IMR-90 (cell line): ENCODE measurements around the gene ARRDC5. TPM values are rescaled to one million over a fixed set of nuclear protein-coding genes. Genes with fewer than 3 reads are reported as not detected.

ENCODE experiments used
- ATAC-seq: fragments of 200-7000 bp; cut with Tn5 transposase; 2 replicates; pipeline ENCODE4 v1.9.1; 2020; ENCODE audit warnings: low read depth, mild to moderate bottlenecking, moderate library complexity
- BruUV-seq: library from RNA; stranded (reverse); fragments of 400-500 nt; replicated peaks from 2 replicates; lab custom pipeline; 2021; lab: Mats Ljungman, UMichigan
- CTCF ChIA-PET: fragments of 300-600 bp; formaldehyde crosslinking; extraction: SDS; loops from one replicate; lab custom pipeline; 2021; ENCODE audit warnings: antibody characterized with exemption; lab: Yijun Ruan, JAX
- POLR2A ChIA-PET: fragments of 300-600 bp; sonication (Branson Sonifier 250); formaldehyde crosslinking; loops from one replicate; lab custom pipeline; 2022; ENCODE audit warnings: antibody characterized with exemption; ENCODE audit not compliant: unreplicated experiment; lab: Charles Lee
- DNase-seq: peaks from one replicate; pipeline ENCODE4 v3.0.0; 2013
- H2AFZ ChIP-seq: replicated peaks from 2 replicates; pipeline ENCODE3; 2013; ENCODE audit warnings: low read length, mild to moderate bottlenecking; ENCODE audit not compliant: poor library complexity
- H2AK5ac ChIP-seq: 2 replicates; pipeline ENCODE4 v1.6.1; 2013; ENCODE audit warnings: low read depth, low read length, inconsistent platforms
- H2AK9ac ChIP-seq: replicated peaks from 2 replicates; pipeline ENCODE3; 2013; ENCODE audit warnings: mild to moderate bottlenecking, low read depth, low read length, moderate library complexity; ENCODE audit not compliant: poor library complexity
- H2BK120ac ChIP-seq: 2 replicates; pipeline ENCODE4 v1.6.1; 2013; ENCODE audit warnings: low read depth, low read length, inconsistent platforms
- H2BK15ac ChIP-seq: 3 replicates; pipeline ENCODE4 v1.6.1; 2013; ENCODE audit warnings: low read depth, low read length, inconsistent platforms
- H2BK20ac ChIP-seq: 2 replicates; pipeline ENCODE4 v1.6.1; 2013; ENCODE audit warnings: low read depth, mild to moderate bottlenecking, inconsistent platforms, low read length, moderate library complexity
- H2BK5ac ChIP-seq: 2 replicates; pipeline ENCODE4 v1.6.1; 2013; ENCODE audit warnings: mild to moderate bottlenecking, low read depth, low read length, inconsistent platforms; ENCODE audit not compliant: poor library complexity, severe bottlenecking
- H3K14ac ChIP-seq: replicated peaks from 2 replicates; pipeline ENCODE4 v1.6.1; 2013; ENCODE audit warnings: low read depth, low read length, inconsistent platforms
- H3K18ac ChIP-seq: 2 replicates; pipeline ENCODE4 v1.6.1; 2013; ENCODE audit warnings: low read depth, low read length, control low read depth
- H3K23ac ChIP-seq: 2 replicates; pipeline ENCODE4 v1.6.1; 2013; ENCODE audit warnings: low read depth, low read length, inconsistent platforms
- H3K27ac ChIP-seq: 2 replicates; pipeline ENCODE4 v1.5.1; 2013; ENCODE audit warnings: mild to moderate bottlenecking, control low read depth, low read length; ENCODE audit not compliant: insufficient read depth
- H3K27me3 ChIP-seq: 2 replicates; pipeline ENCODE4 v1.6.1; 2013; ENCODE audit warnings: low read length; ENCODE audit not compliant: control insufficient read depth, insufficient read depth
- H3K36me3 ChIP-seq: 2 replicates; pipeline ENCODE4 v1.6.1; 2013; ENCODE audit warnings: low read length, mixed read lengths; ENCODE audit not compliant: control insufficient read depth, insufficient read depth
- H3K4ac ChIP-seq: 2 replicates; pipeline ENCODE4 v1.6.1; 2013; ENCODE audit warnings: low read depth, low read length, inconsistent platforms
- H3K4me1 ChIP-seq: 2 replicates; pipeline ENCODE4 v1.6.1; 2013; ENCODE audit warnings: low read length, mixed read lengths; ENCODE audit not compliant: control insufficient read depth, insufficient read depth
- H3K4me2 ChIP-seq: 2 replicates; pipeline ENCODE4 v1.6.1; 2013; ENCODE audit warnings: low read depth, mild to moderate bottlenecking, control low read depth, low read length, moderate library complexity
- H3K4me3 ChIP-seq: 2 replicates; pipeline ENCODE4 v1.5.1; 2013; ENCODE audit warnings: low read depth, mild to moderate bottlenecking, control low read depth, low read length, moderate library complexity; ENCODE audit not compliant: insufficient read depth
- H3K56ac ChIP-seq: 2 replicates; pipeline ENCODE4 v1.6.1; 2013; ENCODE audit warnings: low read length, inconsistent platforms; ENCODE audit not compliant: insufficient read depth; ENCODE audit errors: extremely low read depth
- H3K79me1 ChIP-seq, 2 experiments: 2 replicates each; pipeline ENCODE4 v1.6.1; 2013; ENCODE audit warnings: low read length in 2 of 2, inconsistent platforms in 1 of 2, low read depth in 1 of 2
- H3K9ac ChIP-seq: 2 replicates; pipeline ENCODE4 v1.6.1; 2013; ENCODE audit warnings: low read depth, low read length, control low read depth
- H3K9me1 ChIP-seq: 2 replicates; pipeline ENCODE4 v1.6.1; 2013; ENCODE audit warnings: low read length, inconsistent platforms; ENCODE audit not compliant: insufficient read depth
- H3K9me3 ChIP-seq: 2 replicates; pipeline ENCODE4 v1.6.1; 2013; ENCODE audit warnings: low read length; ENCODE audit not compliant: control insufficient read depth, insufficient read depth
- H4K20me1 ChIP-seq: 2 replicates; pipeline ENCODE4 v1.6.1; 2013; ENCODE audit warnings: low read length, inconsistent platforms; ENCODE audit not compliant: insufficient read depth
- H4K5ac ChIP-seq: 2 replicates; pipeline ENCODE4 v1.6.1; 2013; ENCODE audit warnings: mild to moderate bottlenecking, low read depth, low read length, control low read depth
- H4K8ac ChIP-seq, 2 experiments: 2 replicates each; pipeline ENCODE4 v1.6.1; 2013; ENCODE audit warnings: low read depth in 2 of 2, low read length in 2 of 2, control low read depth in 1 of 2, inconsistent platforms in 1 of 2
- H4K91ac ChIP-seq: 2 replicates; pipeline ENCODE4 v1.6.1; 2013; ENCODE audit warnings: low read depth, low read length, inconsistent platforms; ENCODE audit not compliant: insufficient read depth
- BHLHE40 ChIP-seq: fragments of 150-350 bp; IDR thresholded peaks from 2 replicates; pipeline ENCODE4 v1.6.1; 2016; ENCODE audit warnings: mild to moderate bottlenecking, low read depth, low read length
- CEBPB ChIP-seq: IDR thresholded peaks from 2 replicates; pipeline ENCODE4 v1.6.1; 2012; ENCODE audit warnings: low read depth, low read length, improper control_type of control experiment
- CHD1 ChIP-seq: IDR thresholded peaks from 2 replicates; pipeline ENCODE4 v1.6.1; 2012; ENCODE audit warnings: low read depth, low read length, improper control_type of control experiment
- FOS ChIP-seq: fragments of 150-350 bp; IDR thresholded peaks from 2 replicates; pipeline ENCODE4 v1.6.1; 2016; ENCODE audit warnings: low read depth, low read length
- MAZ ChIP-seq: IDR thresholded peaks from 2 replicates; pipeline ENCODE4 v1.6.1; 2012; ENCODE audit warnings: low read depth, mild to moderate bottlenecking, low read length, improper control_type of control experiment, moderate library complexity, borderline replicate concordance
- MXI1 ChIP-seq: IDR thresholded peaks from 2 replicates; pipeline ENCODE4 v1.6.1; 2012; ENCODE audit warnings: low read depth, mild to moderate bottlenecking, low read length, moderate library complexity, borderline replicate concordance
- POLR2A ChIP-seq: IDR thresholded peaks from 2 replicates; pipeline ENCODE4 v1.6.1; 2012; ENCODE audit warnings: mild to moderate bottlenecking, low read depth, low read length
- RCOR1 ChIP-seq: IDR thresholded peaks from 2 replicates; pipeline ENCODE4 v1.6.1; 2012; ENCODE audit warnings: mild to moderate bottlenecking, low read length, improper control_type of control experiment; ENCODE audit not compliant: insufficient replicate concordance
- SMC3 ChIP-seq: fragments of 150-350 bp; IDR thresholded peaks from 2 replicates; pipeline ENCODE4 v1.6.1; 2016; ENCODE audit warnings: low read depth, mild to moderate bottlenecking, antibody characterized with exemption, low read length, moderate library complexity
- USF2 ChIP-seq: fragments of 150-350 bp; IDR thresholded peaks from 2 replicates; pipeline ENCODE4 v1.6.1; 2017; ENCODE audit warnings: mild to moderate bottlenecking, antibody characterized with exemption, low read length, low read depth
- WGBS, 2 experiments: methylation state at CpG; one replicate each; pipeline versions ENCODE4 v1.1.5 to v1.1.7; 2013; ENCODE audit warnings: missing lambda C conversion rate in 2 of 2; ENCODE audit not compliant: insufficient read length in 1 of 2; ENCODE audit errors: extremely low coverage in 2 of 2; 5-methylcytosine and 5-hydroxymethylcytosine counted together
- dilution Hi-C: fragments of 300-500 bp; cut with HindIII; formaldehyde crosslinking; loops from one replicate; pipeline ENCODE4 v1.14.3; 2018; ENCODE audit warnings: low sequenced_read_pairs; ENCODE audit not compliant: unreplicated experiment
- in situ Hi-C: fragments of 300-500 bp; cut with MboI; formaldehyde crosslinking; loops from 3 replicates; pipeline ENCODE4 v1.14.3; 2019; ENCODE audit warnings: low sequenced_read_pairs, inconsistent platforms, mixed read lengths
- intact Hi-C: fragments of 100-400 bp; cut with micrococcal nuclease; formaldehyde crosslinking; loops from 2 replicates; pipeline ENCODE4 v1.10.0; 2022
- polyA plus RNA-seq, 3 experiments: library from polyadenylated mRNA; depleted of rRNA; stranded (reverse); fragments of >200 nt; gene quantifications; 2 replicates each; pipeline ENCODE4 v1.2.3, GENCODE V29; 2012; ENCODE audit warnings: low replicate concordance in 1 of 3
- total RNA-seq: library from RNA; depleted of rRNA; stranded (reverse); fragments of >200 nt; gene quantifications from 2 replicates; pipeline ENCODE4 v1.2.3, GENCODE V29; 2012

Gene ARRDC5
- total and polyA plus RNA-seq, 2 of the 4 experiments (the other 2 are of a cell fraction), result not detected

- in situ Hi-C loops, result no loop called here
- Histone ChIP-seq H3K14ac (peak within 1 kb of the TSS; percentile 93), H3K27ac (peak within 1 kb of the TSS; percentile 82), H4K5ac (peak within 1 kb of the TSS; percentile 73), H4K8ac (peak within 1 kb of the TSS; percentile 55 to 88), H3K4me3 (peak within 1 kb of the TSS; percentile 76), H3K18ac (peak within 1 kb of the TSS; percentile 22; the same call in 1 of the 2 replicates), H3K79me1 (peaks cover 6 to 46% of the 10 kb centered on the region in 2 experiments; a peak in 3 of 4 replicates), H3K56ac (peak within 1 kb of the TSS; percentile 80), H2BK120ac (peak within 1 kb of the TSS; percentile 97), H4K91ac (peak within 1 kb of the TSS; percentile 94), H2AFZ (peak within 1 kb of the TSS; percentile 100), H2AK9ac (peak within 1 kb of the TSS; percentile 99), H2BK5ac (peak within 1 kb of the TSS; percentile 85), H4K20me1 (peaks cover 26% of the 10 kb centered on the region), H3K9ac (peak within 1 kb of the TSS; percentile 85), H2BK20ac (peak within 1 kb of the TSS; percentile 21; the same call in 1 of the 2 replicates), H2BK15ac (peak within 1 kb of the TSS; percentile 87; the same call in 2 of the 3 replicates), H3K4me2 (peak within 1 kb of the TSS; percentile 88), H3K4ac (peak within 1 kb of the TSS; percentile 94), H3K9me3 (no peaks in the 10 kb centered on the region), H3K27me3 (no peaks in the 10 kb centered on the region), H3K23ac (peak within 1 kb of the TSS; percentile 87), H3K4me1 (no peaks in the 10 kb centered on the region), H2AK5ac (peak within 1 kb of the TSS; percentile 98), H3K36me3 (peaks cover 3% of the 10 kb centered on the region; the same call in 1 of the 2 replicates), H3K9me1 (peaks cover 13% of the 10 kb centered on the region)
- DNase-seq (peak; percentile 93), ATAC-seq (peak; percentile 95)
- CTCF ChIA-PET, result interaction anchor here (0.9 kb wide), 1 partner anchor 58 kb away, joined by 6 read pairs; no protein-coding TSS in a partner anchor
- BruUV-seq, result no TSS peak
- TF ChIP-seq CHD1 (no peak), BHLHE40 (no peak), RCOR1 (peak; percentile 85), CEBPB (no peak), SMC3 (no peak), MAZ (peak; percentile 80; the same call in 1 of the 2 replicates), USF2 (no peak), POLR2A (no peak), FOS (peak; percentile 32; the same call in 1 of the 2 replicates), MXI1 (no peak)
- intact Hi-C loops, result loop anchor here (2.0 to 5.0 kb wide), 2 partner anchors 55 to 101 kb away; partner anchors contain the start of gene KDM4B
- WGBS, 2 experiments, result 0% methylated on average over 8 of the region's 46 CpGs; no CpG with 5 or more reads in 1 of the 2 experiments
- dilution Hi-C loops, result no loop called here
- POLR2A ChIA-PET, result interaction anchor here (0.5 to 1.5 kb wide), 7 partner anchors 9 to 1094 kb away, joined by 3 to 7 read pairs (median 3); partner anchors contain the start of gene UHRF1
Measured at GRCh38 chr19:4867534-4868285, 35.0 kb downstream of the ARRDC5 start, which contains the start of gene PLIN3. Gene PLIN3 (minus strand): TSS chr19:4867667. CDS start chr19:4861394, 6,273 bp downstream.
